ENCODE data around the gene SOX18. TPM values are rescaled to one million over a fixed set of nuclear protein-coding genes. Genes with fewer than 3 reads are reported as not detected.

The SOX18 gene
- total and polyA plus RNA-seq, 2 of the 13 experiments (the other 11 are each of a cell fraction or from before 2014, with no cell fraction given), result 1.6 to 1.9 TPM

- Histone ChIP-seq H3K9ac (ENCODE audit: insufficient read depth, low read depth, low read length) (peak overlapping the region; percentile 66), H3K9me3 (ENCODE audit: low read length) (no peaks in the 10 kb centered on the region), H3K27ac (ENCODE audit: extremely low read length, insufficient read depth, low read length) (peak overlapping the region; percentile 77), H3K36me3 (replicated peaks in 1 of 2; ENCODE audit: control insufficient read depth in 1 of 2, insufficient read depth in 2 of 2, low read length in 2 of 2) (no peaks in the 10 kb centered on the region), H3K4me3 (replicated peaks in 1 of 3; ENCODE audit: insufficient read depth in 1 of 3, low read depth in 2 of 3, low read length in 3 of 3) (peak overlapping the region; percentile 45 to 69 (median 46)), H3K79me2 (ENCODE audit: insufficient read depth, low read length) (peaks cover 4% of the 10 kb centered on the region), H3K27me3 (ENCODE audit: control insufficient read depth in 1 of 2, insufficient read depth in 2 of 2, low read length in 2 of 2) (no peaks in the 10 kb centered on the region; a peak in 1 of 5 replicates), H2AFZ (ENCODE audit: low read length) (no peak overlapping the region), H3K4me2 (ENCODE audit: low read depth, low read length) (peak overlapping the region; percentile 87), H4K20me1 (ENCODE audit: insufficient read depth, low read length) (no peaks in the 10 kb centered on the region), H3K4me1 (ENCODE audit: insufficient read depth, low read length) (peaks cover 82% of the 10 kb centered on the region)
- in situ Hi-C loops (cut with HindIII; ENCODE audit: extremely low pct_ligation_motif_present, low pct_unique_long_range_greater_than_20kb) (no loop called here), intact Hi-C loops (cut with micrococcal nuclease; ENCODE audit: unreplicated experiment) (no loop called here)
- DNase-seq (ENCODE audit: low spot score) (peak; percentile 66), FAIRE-seq (no peak), ATAC-seq (peak; percentile 3)
- POLR2A ChIA-PET, result interaction anchor here (0.5 to 9.4 kb wide), 21 partner anchors 9 to 781 kb away, joined by 3 to 252 read pairs (median 6); partner anchors contain the start of genes ARFGAP1, C20orf204, HELZ2 and OPRL1
- CTCF ChIA-PET (ENCODE audit: low intra/inter-chr PET ratio, low total read pairs), result interaction anchor here (1.2 to 2.0 kb wide), 2 partner anchors 16 to 67 kb away, joined by 7 to 13 read pairs; no protein-coding TSS in a partner anchor
- BruUV-seq (replicated peaks), result no TSS peak
- WGBS (ENCODE audit: low lambda C conversion rate), result 6% methylated on average over 33 of the region's 33 CpGs
- TF ChIP-seq ARID3A (IDR thresholded peaks at IDR 0.05; ENCODE audit: low read depth, low read length), result no peak
- 0 out of 2 replicates have a peak, but pooled peaks have one; percentile 75 for TF ChIP-seq ZNF235 (CRISPR knock-in tag; IDR thresholded peaks at IDR 0.05; ENCODE audit: borderline replicate concordance)
- TF ChIP-seq, protein P1, sequence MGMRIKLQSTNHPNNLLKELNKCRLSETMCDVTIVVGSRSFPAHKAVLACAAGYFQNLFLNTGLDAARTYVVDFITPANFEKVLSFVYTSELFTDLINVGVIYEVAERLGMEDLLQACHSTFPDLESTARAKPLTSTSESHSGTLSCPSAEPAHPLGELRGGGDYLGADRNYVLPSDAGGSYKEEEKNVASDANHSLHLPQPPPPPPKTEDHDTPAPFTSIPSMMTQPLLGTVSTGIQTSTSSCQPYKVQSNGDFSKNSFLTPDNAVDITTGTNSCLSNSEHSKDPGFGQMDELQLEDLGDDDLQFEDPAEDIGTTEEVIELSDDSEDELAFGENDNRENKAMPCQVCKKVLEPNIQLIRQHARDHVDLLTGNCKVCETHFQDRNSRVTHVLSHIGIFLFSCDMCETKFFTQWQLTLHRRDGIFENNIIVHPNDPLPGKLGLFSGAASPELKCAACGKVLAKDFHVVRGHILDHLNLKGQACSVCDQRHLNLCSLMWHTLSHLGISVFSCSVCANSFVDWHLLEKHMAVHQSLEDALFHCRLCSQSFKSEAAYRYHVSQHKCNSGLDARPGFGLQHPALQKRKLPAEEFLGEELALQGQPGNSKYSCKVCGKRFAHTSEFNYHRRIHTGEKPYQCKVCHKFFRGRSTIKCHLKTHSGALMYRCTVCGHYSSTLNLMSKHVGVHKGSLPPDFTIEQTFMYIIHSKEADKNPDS (CRISPR knock-in tag; IDR thresholded peaks at IDR 0.05), result no peak
- peak; percentile 70; the same call in 1 of the 2 replicates for TF ChIP-seq ZNF335 (CRISPR knock-in tag; IDR thresholded peaks at IDR 0.05)
- TF ChIP-seq ZNF614 (CRISPR knock-in tag; IDR thresholded peaks at IDR 0.05; ENCODE audit: borderline replicate concordance), result peak; percentile 47; the same call in 1 of the 2 replicates
- 0 out of 2 replicates have a peak, but pooled peaks have one; percentile 29 for TF ChIP-seq THAP11 (CRISPR knock-in tag; IDR thresholded peaks at IDR 0.05)
- TF ChIP-seq ZNF280D (CRISPR knock-in tag; IDR thresholded peaks at IDR 0.05), result peak; percentile 46; the same call in 1 of the 2 replicates
- TF ChIP-seq, protein P2, sequence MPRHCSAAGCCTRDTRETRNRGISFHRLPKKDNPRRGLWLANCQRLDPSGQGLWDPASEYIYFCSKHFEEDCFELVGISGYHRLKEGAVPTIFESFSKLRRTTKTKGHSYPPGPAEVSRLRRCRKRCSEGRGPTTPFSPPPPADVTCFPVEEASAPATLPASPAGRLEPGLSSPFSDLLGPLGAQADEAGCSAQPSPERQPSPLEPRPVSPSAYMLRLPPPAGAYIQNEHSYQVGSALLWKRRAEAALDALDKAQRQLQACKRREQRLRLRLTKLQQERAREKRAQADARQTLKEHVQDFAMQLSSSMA (CRISPR knock-in tag; IDR thresholded peaks at IDR 0.05), result peak; percentile 96; the same call in 1 of the 2 replicates
- peak; percentile 97; the same call in 1 of the 2 replicates for TF ChIP-seq ZNF224 (CRISPR knock-in tag; IDR thresholded peaks at IDR 0.05)
- peak; percentile 34 for TF ChIP-seq CTCF (CRISPR knock-in tag; IDR thresholded peaks at IDR 0.05)
- no peak for TF ChIP-seq MAZ (IDR thresholded peaks at IDR 0.05; ENCODE audit: borderline replicate concordance, low read depth, low read length)
- peak; percentile 16; the same call in 1 of the 2 replicates for TF ChIP-seq MAZ (CRISPR knock-in tag; IDR thresholded peaks at IDR 0.05; ENCODE audit: low read depth)
Measured at GRCh38 chr20:64052987-64053840, 3.8 kb upstream of the SOX18 start.

Data from HepG2 (cell line).